Ammon's horn (tissue), 1 donor: ENCODE data around the gene CDH13.

Experiments
- DNase-seq: peaks from one replicate; pipeline ENCODE4 v3.0.0-alpha.2; 2016; ENCODE audit warnings: low spot score

Gene CDH13

DNA sequence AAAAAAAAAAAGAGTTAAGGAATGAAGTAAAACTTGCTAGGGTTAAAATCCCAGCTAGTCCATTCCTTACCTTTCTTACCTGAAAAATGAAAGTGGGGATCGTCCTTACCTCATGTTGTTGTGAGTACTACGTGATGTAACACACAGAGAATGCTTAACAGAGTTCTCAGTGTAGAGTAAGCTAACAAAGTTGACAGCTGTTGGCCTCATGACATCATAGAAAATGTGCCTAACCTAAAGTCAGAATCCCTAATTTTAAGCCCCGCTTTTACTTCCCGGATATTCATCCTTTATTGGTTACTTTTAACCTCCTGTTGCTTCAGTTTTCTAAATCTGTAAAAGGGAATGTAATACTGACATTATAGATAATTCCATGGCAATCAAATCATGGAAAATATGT, 675.2 kb downstream of the CDH13 start:
- no peak for DNase-seq

DNA sequence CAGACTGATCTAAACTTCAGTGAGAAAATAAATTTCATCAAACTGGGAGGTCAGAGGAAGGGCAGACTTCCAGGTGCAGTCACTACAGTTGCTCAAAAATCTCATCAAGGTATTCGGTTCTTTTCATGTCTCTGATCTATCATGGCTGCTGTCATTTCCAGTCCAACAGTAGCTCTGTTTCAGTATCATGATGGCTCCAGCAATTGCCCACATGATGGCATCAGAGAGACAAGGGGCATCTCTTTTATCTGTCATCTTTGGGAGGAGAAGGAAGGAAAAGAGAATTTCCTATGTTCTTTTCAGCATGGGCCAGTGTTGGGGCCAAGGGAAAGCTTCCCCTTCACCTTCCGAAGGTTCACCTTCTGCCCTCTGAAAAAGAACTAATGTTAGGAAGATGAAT, 676.1 kb downstream of the CDH13 start:
- no peak for DNase-seq

GRCh38 chr16:83305092-83305491, 678.3 kb downstream of the CDH13 start:
- no peak for DNase-seq

- no peak for DNase-seq
These were observed 680.3 kb downstream of the CDH13 start for GRCh38 chr16:83306961-83307593.

GRCh38 chr16:83307594-83307992, 680.8 kb downstream of the CDH13 start:
- no peak for DNase-seq

- DNase-seq: no peak
These were observed 681.6 kb downstream of the CDH13 start for GRCh38 chr16:83308414-83308813.

DNA sequence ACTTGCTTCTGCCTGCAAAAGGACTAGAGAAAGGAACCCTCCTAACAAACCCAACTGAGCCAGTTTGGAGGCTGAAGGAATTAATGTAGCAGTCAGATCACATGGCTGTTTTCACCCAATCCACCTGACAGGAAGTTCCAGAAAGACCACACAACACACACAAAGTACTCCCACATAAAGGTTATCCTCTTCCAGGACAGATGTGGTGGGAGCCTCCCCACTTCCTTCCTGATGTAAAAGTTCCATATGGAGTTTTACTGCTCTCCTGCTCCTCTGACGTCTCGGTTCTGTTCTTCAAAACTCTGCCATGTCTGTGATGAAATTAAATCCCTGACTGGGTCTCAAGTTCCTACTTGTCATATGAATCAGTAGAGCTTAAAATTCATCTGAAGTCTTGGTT, 684.0 kb downstream of the CDH13 start:
- no peak for DNase-seq

DNA sequence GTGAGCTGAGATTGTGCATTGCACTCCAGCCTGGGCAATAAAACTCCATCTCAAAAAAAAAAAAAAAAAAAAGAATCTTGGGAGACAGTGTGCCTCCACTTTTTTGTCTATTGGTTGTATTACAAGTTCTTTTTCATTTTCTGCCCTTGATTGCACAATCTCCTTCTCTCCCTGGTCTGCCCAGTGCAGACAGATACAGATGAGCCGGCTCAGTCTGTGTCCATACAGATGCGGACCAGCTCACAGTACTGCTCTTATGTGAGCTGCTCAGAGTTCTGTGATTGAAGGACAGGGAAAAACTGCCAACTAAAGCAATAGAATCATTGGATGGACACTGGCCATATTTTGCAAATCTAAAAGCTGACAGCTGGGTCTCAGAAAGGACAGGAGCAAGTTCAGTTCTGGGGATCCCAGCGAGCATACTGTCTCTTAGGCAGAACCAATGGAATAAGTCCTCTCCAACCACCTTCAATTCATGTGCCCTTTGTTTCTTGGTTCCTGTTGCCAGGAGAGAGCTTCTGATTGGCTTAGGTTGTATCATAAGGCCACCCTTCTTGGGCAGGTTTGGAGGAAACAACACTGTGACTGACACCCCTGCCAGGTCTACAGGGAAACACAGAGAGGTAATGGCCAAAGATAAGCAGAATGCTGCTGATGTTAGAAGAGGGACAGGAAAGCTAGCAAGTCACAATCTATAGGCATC, 685.4 kb downstream of the CDH13 start:
- peak; percentile 30 for DNase-seq

DNA sequence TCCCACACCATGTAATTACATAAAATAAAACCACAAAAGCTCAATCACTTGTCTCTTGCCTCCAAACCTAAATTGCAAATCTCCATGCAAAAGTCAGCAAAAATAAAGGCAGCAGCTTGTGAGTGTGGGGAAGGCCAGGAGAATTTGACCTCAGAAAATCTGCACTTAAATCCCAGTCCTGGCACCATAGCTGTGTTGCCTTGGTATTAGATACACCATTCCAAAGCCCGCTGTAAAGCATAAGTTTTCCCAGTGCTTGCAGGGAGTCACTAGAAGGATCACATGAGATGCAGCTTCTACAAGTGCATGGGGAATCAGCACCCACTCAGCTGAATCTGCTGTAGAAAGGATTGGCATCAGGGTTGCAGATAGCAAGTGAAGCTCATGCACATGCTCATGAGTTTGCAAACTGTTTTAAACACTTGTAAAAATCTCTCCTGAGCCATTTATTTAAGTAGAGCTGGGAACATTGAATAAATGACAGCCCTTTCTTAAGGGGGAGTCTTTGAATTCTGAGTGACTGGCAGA, 686.0 kb downstream of the CDH13 start:
- peak; percentile 48 for DNase-seq

GRCh38 chr16:83315271-83315670, 688.5 kb downstream of the CDH13 start:
- no peak for DNase-seq

DNA sequence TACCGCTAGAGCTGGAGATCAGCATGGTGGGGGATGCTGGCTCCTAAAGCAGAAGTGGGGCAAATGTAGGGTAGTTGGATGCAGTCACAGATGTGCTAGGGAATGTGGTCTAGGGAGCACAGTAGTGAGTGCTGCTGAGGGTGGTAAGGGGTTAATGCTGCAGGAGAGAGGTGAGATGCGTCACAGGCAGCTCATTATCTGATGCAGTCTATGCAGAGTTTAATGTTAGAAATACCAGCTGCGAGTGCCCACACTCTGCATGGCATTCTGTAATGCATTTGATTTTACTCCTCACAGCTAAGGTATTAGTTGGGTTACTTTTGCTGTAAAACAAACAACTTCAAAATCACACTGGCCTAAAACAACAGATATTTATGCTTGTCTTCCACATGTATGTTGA, 689.7 kb downstream of the CDH13 start:
- peak; percentile 12 for DNase-seq

DNA sequence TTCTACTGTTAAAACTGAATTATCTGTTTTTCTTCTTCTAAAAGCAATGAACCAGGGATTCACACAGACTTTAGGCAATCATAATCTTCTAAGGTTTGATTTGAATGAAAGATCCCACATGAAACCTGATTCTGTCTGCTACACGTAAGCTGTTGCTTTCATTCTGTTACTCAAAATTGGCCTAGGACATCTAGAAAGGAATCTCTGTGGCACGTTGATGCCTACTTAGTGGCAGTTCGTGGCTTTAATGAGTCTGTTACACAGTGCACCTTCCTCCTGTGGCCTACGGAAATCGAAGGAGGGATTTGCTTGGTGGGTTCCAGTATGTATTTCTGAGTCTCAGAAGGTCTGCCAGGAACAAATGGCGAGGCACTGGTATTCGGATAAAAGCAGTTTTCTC, 691.6 kb downstream of the CDH13 start:
- DNase-seq: no peak

- no peak for DNase-seq
These were observed 702.2 kb downstream of the CDH13 start for GRCh38 chr16:83328936-83329335.

DNA sequence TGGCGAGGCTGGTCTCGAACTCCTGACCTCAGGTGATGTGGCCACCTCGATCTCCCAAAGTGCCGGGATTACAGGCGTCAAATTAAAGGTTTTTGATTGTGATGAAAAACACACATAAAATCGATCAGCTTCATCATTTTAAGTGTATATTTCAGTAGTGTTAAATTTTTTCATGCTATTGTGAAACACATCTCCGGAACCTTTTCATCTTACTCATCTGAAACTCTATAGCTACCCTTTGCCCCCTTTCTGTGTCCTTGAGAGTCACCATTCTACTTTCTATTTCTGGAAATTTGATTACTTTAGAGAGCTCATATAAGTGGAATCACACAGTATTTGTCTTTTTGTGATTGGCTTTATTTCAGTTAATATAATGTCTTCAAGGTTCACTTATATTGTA, 702.7 kb downstream of the CDH13 start:
- no peak for DNase-seq

DNA sequence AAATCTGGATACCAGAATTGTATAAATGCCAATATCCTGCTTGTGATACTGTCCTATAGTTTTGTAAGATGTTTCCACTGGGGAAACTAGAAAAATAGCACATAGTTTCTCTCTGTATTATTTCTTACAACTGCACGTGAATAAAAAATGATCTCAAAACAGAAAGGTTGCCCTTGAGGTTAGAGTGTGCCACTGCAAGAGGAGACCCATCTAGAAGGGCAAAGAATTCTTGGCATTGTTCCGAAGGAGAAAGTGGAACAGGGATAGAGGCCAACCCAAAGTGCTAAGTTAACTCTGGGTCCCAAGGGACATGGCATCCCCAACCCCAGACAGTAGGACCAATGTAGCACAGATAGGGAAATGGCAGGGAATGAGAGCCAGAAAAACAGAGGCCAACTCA, 703.5 kb downstream of the CDH13 start:
- DNase-seq: no peak

GRCh38 chr16:83335076-83335475, 708.3 kb downstream of the CDH13 start:
- no peak for DNase-seq

- no peak for DNase-seq
These were observed 709.8 kb downstream of the CDH13 start for GRCh38 chr16:83336603-83337002.

- DNase-seq: no peak
These were observed 711.4 kb downstream of the CDH13 start for GRCh38 chr16:83338138-83338537.

- DNase-seq: no peak
These were observed 712.2 kb downstream of the CDH13 start for GRCh38 chr16:83338941-83339340.

GRCh38 chr16:83343935-83344366, 717.2 kb downstream of the CDH13 start:
- no peak for DNase-seq

GRCh38 chr16:83345846-83346640, 719.3 kb downstream of the CDH13 start:
- DNase-seq: no peak

DNA sequence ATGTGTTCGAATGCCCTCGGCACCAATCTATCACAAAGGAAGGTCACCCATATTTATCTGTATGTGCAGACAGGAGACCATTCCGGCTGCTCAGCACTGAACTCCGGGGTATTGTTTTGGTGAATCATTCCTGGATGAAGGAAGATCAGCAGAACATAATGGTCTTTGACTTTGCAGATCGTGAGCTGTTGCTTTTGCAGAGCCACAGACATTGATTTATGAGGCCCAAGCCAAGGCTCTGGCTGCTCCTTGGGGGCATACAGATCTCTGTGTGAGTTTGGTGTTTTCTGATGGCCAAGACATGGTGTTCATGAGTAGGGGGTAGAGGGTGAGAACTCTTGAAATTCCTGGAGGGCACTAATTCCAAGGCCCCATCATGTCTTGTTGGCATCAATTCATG, 722.2 kb downstream of the CDH13 start:
- no peak for DNase-seq

DNA sequence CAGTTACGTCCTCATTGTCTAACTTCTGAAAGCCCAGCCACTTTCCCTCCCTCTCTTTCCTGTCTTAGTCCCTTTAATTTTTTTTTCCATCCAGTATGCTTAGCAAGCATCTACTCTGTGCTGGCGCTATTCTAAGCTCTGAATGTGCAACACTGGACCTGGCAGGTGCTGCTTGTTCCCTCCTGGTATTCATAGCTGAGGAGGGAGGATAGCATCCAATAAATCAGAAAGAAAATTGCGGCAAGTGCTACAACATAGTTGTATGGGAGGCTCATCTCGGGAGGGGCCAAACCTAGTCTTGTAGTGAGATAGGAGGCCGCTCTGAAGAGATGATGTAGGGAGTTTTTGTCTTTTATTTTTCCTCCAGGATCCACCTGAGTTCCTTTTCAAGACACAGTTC, 723.7 kb downstream of the CDH13 start:
- no peak for DNase-seq
